ENCODE measurements around the gene CASP3.
A peak's percentile ranks its signal among the peaks of the same experiment; 100 is the strongest.

CASP3 gene

DNA sequence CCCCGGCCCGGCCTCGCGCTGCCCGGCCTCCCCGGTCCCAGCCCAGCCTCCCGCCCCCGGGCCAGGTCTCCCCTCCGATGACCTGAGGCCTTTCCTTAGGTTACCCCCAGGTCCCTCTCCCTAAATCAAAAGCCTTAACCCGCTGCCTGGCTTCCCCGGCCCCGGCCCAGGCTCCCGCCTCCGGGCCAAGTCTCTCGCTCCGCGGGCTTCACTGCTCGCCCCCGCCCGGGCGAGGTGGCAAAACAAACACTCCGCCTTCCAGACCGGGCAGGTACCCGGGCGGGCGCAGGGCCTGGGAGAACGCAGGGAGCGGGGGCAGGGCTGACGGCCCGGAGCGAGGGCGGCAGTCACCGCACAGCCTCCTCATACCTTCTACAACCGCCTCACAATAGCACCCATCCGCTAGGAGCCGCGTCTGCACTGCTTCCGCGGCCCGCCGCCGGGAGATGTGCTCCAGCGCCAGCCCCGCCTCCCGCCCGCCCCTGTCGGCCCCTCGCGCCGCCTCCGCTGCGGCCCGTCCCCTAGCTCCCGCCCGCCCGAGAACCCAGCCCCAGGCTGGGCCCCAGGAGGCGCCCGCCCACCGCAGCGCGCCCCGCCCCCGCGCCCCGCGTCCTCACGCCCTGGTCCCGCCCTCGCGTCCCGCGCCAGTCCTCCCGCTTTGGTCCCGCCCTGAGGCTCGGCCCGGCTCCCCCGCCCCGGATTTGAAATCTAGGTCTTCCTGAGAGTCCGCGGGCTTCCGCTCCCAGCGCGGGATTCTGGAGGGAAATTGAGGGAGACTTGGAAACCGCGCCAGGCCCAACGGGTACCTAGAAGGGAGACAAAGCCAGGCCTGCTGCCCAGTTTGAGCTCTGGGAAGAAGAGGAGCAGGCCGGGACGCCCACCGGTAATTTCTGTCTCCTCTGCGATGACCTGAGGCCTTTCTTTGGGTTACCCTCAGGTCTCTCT is at the start of gene CASP3, which contains the start of gene PRIMPOL:
TSS of gene CASP3 (minus strand) at position 422 of the 945 bp plus-strand sequence. CDS start 10,994 bp downstream, outside the sequence.
TSS of gene PRIMPOL (plus strand) at position 713 of the 945 bp plus-strand sequence. CDS start 7,403 bp downstream, outside the sequence.
- DNase-seq = peak; percentile 81

DNA sequence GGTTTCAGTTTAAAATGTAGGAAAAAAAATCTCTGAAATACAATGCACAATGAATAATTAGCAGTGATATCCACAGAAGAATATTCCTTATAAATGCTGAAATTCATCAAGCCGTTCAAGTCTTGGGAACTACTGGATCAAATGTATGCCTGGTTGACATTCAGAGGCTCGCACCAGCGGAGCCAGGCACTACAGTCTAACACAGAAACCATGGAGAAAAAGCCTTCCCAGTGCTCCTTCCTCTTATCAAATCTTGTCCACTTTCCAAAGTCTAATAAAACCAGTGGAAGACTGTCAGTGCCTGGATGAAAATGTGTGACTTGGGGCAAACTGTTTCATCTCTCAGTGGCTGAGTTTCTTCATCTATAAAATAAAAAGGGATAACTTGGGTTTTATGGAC is 48.7 kb upstream of the CASP3 start:
- no peak for DNase-seq

DNA sequence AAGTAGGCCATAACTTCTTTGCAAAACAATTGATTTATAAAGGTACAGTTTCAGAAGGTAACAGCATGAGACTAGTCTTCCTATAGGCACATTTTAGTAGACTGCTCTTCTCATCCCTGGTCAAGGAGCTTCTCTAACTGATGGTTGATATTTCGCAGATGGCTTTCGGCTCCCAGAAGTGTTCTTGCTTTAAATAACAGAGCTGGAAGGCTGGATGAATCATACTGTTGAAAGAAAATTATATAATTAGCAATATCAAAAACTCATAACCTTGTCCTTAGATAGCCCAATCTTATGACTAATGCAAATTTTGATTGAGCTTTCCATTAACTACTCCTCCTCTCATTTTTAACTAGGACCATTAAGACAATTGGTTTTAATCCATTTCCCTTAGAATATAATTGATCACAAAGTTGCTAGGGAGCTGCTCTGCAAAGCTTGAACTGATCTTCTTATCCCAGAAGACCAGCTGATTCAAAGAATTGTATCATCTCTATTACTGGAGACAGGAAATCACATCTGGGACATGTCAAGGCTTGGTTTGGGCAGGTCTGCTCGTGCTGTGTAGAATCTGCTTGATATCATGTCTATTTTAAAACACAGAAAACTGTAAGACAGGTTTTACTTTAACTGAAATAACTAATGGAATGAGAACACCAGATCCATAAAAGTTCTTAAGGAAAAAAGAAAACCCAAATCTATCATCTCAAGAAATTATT is 46.1 kb upstream of the CASP3 start:
- no peak for DNase-seq

DNA sequence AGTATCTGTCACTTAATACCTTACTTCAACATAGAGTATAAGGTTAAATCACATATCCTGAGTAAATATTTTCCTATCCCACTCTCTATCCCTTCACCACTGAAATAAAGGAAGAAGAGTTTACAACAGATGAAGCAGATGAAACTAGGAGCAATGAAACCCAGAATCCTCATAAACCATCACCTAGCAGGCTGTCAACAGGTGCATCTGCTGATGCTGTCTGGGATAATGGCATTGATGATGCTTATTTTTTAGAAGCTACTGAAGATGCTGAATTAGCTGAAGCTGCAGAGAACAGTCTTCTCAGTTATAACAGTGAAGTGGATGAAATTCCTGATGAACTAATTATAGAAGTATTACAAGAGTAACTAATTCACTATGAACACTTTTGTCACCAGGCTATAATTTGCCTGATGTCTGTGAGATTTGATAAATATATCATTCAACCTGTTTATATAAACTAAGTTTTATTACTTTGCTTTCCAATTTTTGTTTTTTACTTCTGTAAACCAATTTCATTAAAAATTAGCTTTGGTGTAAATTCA is 45.2 kb upstream of the CASP3 start:
- DNase-seq = no peak

DNA sequence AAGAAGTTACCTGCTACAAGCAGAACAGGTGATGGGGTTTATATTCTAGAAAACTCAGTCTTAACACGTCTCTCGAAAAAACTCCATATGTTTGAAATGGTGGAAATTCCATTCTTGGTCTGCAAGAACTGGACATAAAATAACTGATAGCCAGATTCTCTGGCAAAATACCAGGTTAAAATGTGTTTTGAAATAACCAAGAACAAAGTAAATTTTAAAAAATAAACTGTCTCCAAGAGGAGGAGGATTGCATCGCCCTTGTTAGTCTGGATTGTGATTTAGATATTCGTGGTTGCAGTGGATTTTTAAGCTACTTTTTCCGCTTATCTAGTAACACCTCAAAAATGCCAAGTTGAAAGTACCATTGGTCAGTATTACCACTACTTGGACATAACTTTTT is 43.8 kb upstream of the CASP3 start:
- DNase-seq = no peak

DNA sequence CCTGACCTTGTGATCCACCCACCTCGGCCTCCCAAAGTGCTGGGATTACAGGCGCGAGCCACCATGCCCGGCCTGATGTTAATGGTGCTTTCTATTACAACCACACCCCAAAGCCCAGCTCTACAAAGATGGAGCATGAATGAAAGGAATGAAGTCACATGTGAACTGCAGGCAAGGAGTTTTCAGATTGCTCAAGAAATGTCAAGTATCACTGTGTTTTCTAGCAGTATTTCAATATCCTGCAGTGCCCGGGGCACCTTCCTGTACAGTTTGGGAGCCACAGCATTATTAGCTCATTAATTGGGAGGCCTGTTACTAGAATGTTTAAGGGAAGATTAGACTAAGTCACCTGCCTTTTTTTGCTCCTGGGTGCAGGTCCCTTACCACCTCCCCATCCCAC is 40.4 kb upstream of the CASP3 start:
- DNase-seq = no peak

DNA sequence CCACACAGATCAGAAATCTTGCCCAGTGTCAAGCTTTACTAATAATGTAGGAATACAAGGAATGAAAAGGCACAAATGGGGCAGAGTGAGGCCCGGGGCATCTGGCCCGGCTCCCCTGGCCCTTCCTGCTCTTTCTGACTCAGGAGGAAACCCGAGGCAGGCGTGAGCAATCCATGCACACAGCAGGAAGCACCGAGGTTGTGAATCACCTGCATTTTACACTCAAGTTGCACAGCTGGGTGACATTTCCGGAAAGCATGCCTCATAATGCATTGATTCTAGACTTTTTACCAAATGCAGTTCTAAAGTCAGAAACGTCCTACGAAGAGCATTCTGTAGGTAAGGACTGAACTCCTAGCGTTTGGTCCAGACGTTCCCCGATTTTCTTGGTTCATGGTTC is 39.2 kb upstream of the CASP3 start:
- no peak for DNase-seq

DNA sequence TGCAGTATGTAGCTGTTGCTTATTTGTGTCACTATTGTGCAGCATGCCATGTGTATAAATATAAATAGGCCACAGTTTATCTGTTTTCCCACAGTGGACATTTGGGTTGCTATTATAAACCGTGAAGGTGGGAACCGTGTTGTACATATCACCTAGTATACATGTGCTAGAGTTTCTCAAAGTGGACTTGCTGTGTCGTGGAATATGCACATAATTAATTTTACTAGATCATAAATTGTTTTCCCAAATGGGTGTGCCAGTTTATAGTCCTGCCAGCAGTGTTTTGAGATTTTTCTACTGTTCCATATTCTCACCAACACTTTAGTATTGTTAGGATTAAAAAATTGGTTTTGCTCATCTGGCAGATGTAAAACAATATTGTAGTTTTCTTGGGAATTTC is 38.8 kb upstream of the CASP3 start:
- DNase-seq = no peak

DNA sequence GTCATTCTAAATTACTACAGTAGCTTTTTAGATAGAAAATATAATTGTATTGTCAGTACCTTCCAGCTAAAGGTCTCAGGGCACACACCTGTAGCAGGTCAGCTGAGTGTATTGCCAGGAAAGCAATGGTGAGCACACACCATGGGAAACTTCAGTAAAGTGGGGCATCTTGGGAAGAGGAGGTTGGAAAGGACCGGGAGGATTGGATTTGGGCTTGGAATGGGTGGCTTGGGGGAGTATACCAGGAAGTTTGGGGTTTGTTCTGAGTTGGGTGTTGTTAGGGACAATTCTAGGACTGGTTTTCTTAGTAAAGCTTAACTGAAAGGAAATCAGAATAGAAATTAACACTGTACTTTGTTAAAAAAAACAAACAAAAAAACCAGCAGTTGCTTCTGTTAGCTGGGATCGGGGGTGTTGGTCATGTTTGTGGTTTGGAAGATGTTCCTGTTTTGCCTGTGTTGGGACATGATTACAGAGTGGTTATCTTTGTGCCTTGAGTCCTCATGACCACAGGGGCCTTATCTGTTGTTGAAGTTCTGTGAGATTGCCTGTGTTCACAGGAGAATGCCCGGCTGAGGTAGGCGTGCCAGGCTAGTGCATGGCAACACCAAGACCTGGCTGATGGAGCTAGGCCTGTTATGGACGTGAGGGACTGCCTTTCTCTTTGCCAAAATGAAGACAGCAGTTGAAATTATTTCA is 35.4 kb upstream of the CASP3 start:
- no peak for DNase-seq

DNA sequence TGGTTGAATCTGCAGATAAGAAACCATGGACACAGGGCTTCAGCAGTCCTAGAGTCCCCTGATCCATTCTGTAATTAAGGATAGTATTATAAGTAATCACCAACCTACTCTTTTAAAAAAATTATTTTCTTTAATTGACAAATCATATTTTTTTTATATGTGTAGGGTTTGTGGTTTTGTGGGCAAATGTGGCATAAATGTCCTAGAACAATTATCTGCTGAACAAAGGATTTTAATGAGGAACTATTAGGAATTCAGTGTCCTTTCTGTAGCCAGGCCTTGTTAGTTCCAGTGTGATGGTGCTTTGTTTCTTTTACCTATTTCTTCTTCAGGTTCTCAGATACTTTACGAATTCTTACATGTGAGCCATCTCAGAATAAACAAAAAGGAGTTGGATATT is 32.7 kb upstream of the CASP3 start:
- DNase-seq = no peak

DNA sequence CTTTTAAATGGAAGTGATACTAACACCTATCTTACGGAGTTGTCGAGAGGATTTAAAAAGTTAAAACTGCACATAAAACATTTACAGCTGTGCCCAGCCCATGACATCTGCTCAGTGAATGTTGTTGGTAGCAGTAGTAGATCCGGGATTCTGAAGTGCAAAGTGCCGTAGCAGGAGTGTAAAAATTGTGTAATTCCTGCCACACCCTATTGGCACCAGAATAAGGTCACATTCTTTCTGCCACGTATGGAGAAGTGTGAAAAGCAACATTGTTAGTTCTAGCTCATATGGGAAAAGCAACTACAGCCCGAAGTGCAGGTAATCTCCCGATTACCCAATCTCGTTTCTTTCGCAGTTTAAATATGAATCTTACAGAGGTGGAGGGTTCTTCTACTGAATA is 31.5 kb upstream of the CASP3 start:
- DNase-seq = no peak

DNA sequence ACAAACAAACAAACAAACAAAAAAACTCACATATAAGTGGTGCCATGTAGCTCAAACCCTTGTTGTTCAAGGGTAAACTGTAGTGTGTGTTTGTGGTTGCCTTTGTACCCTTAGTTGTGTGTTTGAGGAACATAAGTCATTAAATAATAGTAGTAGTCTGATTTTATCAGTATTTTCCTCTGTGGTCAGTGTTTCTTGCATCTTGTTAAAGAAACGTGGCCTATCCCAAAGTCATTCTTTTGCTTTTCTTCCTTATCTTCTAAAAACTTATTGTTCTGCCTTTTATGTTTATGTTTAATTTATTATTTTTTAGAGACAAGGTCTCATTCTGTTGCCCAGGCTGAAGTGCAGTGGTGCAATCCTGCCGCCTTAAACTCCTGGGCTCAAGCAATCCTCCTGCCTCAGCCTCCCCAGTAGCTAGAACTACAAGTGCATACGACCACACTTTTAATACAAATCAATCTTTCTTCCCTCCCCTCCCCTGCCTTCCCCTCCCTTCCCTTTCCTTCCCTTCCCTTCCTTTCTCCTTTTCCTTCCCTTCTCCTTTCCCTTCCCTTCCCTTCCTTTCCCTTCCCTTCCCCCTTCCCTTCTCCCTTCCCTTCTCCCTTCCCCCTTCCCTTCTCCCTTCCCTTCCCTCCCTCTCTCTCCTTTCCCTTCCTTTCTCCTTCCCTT is 26.7 kb upstream of the CASP3 start:
- no peak for DNase-seq

DNA sequence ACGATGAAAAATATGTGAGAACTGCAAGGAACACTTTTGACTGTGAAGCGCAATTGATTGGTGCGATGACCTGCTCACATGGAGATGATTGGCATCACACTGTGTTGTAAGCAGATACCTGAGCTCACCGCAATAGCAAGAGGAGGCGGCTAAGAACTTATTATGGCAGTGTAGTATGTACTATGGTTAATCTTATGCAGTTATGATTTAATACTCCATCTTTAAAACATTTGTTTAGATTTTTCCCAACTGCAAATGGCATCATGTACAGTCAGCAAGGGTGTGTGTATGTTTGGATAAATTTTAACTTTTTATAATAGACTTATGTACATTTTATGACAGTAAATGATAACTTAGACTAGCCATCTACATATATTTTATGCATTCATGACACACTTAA is 25.8 kb upstream of the CASP3 start:
- DNase-seq = no peak

DNA sequence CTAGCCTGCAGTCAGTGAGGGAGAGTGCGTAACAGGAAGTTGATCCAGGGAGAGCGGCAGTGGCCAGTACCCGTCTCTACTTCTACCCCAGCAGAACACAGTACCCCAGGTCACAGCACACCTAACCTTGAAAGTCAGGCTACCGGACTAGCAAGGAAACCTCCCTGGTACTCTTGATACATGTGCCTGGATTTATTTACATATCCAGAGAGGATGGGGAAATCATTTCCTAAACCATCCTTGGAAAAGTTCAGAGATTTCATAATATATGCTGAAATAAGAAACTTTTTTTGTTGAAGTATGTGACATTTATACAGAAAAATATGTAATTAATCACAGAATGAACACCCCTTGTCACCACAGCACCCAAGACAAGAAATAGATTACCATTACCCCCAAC is 24.8 kb upstream of the CASP3 start:
- no peak for DNase-seq

DNA sequence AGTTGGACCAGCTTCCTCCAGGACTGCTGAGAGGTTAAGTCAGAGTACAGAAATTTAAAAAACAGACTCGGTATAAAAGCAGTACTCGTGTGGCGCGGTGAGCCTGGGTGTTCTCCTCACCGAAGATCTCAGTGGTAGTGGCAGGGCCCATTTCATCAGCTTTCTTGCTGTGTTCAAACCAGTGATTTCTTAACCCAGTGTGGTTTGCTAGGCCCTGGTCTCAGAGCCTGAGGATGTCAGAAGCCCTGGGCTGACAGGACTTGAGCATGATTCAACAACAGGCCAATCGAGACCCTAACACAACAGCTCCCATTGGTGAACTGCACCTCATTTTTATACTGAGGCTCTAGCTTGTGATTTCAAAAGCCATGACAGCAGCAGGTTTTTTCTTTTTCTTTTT is 23.5 kb upstream of the CASP3 start:
- DNase-seq = no peak

DNA sequence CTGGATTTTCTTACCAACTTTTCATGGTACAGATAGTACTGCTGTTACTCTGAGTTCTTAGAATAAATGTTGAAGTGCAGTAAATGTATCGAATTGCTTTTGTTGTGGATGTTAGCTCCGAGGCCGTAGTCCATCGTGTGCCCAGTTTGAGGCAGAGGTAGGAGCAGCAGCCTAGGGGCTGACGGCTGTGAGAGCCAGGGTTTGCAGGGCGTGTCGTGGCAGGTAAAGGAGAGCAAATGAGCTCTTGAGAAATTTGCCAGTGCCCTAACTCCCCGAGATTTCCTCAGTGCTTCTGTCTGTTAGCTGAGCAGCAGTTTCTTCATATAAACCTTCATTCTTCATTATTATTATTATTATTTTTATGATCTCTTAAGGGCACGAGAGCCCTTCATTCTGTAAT is 21.9 kb upstream of the CASP3 start:
- DNase-seq = no peak

DNA sequence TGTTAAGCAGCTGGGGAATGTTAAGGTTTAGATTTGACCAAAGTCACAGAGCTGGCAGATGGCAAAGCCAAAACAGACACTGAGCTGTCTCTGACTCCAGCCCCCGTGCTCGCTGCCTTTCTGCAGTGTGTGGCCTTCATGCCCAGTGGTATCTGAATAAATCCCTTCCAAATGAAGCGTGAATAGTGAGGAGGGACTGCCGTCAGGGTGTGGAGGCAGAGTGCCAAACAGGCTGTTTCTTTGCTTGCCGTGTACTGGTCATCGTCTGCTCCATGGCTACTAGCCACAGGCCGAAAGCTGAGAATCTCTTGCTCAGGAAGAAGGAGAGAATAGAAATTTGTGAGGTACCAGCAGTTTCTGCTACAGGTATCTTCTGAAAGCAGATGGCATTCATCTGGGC is 20.0 kb upstream of the CASP3 start:
- no peak for DNase-seq

DNA sequence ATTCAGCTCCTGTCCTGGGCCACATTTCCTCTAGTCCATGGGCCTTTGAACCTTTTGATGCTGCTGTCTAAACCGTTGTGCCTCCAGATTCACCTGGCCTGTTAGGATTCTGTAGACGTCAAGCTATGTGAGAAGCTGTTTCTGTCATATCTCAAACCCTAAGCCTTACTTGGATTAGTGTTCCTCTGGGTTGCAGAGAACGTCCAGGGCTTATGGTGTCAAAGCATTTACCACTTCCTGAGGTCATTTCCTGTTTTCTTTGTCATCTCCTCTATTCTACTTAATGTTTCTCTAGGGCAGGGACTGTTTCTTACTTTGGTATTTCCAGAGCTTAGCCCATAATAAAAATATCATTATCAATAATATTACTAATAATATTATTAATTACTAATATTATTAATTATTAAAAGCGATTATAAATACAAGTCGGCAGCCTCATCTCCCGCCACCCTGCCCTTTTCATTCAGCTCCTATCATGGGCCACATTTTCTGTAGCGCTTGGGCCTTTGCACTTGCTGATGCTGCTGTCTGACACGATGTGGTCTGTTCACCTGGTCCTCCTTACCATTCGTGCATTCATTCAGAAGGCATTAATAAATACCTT is 19.4 kb upstream of the CASP3 start:
- no peak for DNase-seq

DNA sequence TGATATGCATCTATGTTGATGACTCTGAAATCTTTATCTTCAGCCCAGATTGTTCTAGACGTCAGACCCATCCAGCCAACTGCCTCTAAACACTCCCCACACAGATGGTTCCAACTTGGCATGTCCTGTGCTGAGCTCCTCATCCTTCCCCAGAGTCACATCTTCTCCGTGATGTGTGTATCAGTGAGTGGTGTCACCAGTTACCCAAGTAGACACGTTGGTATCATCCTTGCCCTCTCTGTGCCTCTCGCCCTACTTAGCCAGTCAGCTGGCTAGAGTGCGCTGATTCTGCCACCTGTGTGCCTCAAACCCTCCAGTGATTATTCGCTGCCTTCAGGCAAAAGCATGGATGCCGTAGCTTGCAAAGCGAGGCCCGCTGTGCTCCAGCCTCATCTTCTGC is 18.8 kb upstream of the CASP3 start:
- no peak for DNase-seq

DNA sequence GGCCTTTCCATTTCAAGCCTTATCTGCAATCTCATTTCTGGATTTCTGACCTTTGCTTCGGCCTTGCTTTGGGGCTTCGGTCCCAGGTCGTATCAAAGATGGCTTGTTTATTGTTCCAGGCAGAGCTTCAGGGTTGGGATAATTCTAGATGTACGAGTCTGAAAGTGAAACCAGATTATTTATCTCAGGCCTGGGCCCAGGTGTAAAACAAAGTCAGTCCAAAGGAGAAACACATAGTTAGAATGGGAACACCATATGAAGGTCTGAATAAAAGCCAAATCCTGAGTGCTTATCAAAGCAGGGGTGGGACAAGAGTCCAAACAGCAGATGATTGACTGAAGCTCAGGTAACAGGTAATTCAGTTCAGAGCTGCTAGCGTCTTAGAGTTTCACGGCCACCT is 17.4 kb upstream of the CASP3 start:
- no peak for DNase-seq

DNA sequence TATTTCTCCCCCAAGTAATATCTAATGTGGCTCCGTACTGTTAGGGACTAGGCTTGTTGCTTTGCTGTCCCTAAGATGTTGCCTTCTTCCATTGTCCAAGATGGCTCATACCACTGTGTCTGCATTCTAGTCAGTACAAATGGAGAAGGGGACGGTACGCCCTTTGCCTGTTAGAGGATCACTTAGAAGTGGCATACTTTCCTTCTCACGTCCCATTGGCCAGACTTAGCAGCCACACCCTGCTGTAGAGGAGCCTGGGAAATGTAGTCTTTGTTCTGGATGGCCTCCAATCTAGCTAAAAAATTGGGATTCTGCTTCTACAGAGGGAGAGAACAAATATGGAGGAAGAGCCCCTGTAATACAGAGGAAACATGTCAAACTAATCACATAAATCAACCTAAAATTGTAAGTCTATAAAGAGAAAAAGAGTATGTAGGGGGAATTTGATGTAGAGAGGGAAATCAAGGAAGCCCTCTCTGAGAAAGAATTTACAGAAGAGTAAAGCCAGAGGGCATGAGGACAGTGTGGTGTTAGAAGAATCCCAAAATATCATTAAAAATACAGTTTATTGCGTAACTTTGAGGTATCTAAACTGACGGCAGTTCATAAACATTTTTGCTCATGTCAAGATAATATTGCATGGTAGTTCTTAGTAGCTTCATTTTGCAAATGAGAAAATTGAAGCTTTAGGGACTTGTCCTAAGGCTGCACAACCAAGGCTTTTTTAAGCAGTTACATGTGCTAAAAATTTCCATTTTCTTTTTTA is 15.4 kb upstream of the CASP3 start:
- DNase-seq = no peak

Data from NCI-H1694 (cell line).